Measurements from ENCODE around the gene HNF4A. TPM values are rescaled to one million over a fixed set of nuclear protein-coding genes. Genes with fewer than 3 reads are reported as not detected.

Gene HNF4A
- total and polyA plus RNA-seq, 11 donors = 0.03 TPM; not detected in 10

GRCh38 chr20:44354979-44355497, 461 bp upstream of the HNF4A start:
- H3K4me3 ChIP-seq = no peak overlapping the region
- no peaks in the 10 kb centered on the region for H3K36me3 ChIP-seq
- no peaks in the 10 kb centered on the region for H3K9me3 ChIP-seq
- WGBS, 4 donors = 85 to 86% (median 85%) methylated on average over 6 of the region's 6 CpGs
- DNase-seq (no peak), ATAC-seq (no peak)
- H3K27ac ChIP-seq = no peak overlapping the region
- H3K4me1 ChIP-seq = peaks cover 0 to 7% (median 0%) of the 10 kb centered on the region in 12 donors
- peaks cover 0 to 6% (median 0%) of the 10 kb centered on the region in 9 donors for H3K27me3 ChIP-seq
- TF ChIP-seq, protein P1, sequence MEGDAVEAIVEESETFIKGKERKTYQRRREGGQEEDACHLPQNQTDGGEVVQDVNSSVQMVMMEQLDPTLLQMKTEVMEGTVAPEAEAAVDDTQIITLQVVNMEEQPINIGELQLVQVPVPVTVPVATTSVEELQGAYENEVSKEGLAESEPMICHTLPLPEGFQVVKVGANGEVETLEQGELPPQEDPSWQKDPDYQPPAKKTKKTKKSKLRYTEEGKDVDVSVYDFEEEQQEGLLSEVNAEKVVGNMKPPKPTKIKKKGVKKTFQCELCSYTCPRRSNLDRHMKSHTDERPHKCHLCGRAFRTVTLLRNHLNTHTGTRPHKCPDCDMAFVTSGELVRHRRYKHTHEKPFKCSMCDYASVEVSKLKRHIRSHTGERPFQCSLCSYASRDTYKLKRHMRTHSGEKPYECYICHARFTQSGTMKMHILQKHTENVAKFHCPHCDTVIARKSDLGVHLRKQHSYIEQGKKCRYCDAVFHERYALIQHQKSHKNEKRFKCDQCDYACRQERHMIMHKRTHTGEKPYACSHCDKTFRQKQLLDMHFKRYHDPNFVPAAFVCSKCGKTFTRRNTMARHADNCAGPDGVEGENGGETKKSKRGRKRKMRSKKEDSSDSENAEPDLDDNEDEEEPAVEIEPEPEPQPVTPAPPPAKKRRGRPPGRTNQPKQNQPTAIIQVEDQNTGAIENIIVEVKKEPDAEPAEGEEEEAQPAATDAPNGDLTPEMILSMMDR (IDR thresholded peaks at IDR 0.05) = no peak
- TF ChIP-seq POLR2A (IDR thresholded peaks at IDR 0.05) = no peak
- intact Hi-C loops (cut with DNase I) = no loop called here

- WGBS, 4 donors = 82 to 84% (median 82%) methylated on average over 14 of the region's 14 CpGs
- Histone ChIP-seq H3K36me3 (no peaks in the 10 kb centered on the region), H3K27me3 (peaks cover 0 to 6% (median 0%) of the 10 kb centered on the region in 9 donors), H3K4me1 (peaks cover 0 to 7% (median 0%) of the 10 kb centered on the region in 12 donors), H3K4me3 (no peak overlapping the region), H3K9me3 (no peaks in the 10 kb centered on the region), H3K27ac (no peak overlapping the region)
- DNase-seq (no peak), ATAC-seq (no peak)
- TF ChIP-seq, protein P1 (IDR thresholded peaks at IDR 0.05) = no peak
- TF ChIP-seq POLR2A (IDR thresholded peaks at IDR 0.05) = no peak
- intact Hi-C loops (cut with DNase I) = no loop called here
Measured at GRCh38 chr20:44356353-44356723, 839 bp downstream of the HNF4A start.

GRCh38 chr20:44357020-44357419, 1.5 kb downstream of the HNF4A start:
- Histone ChIP-seq H3K4me3 (no peak overlapping the region), H3K36me3 (no peaks in the 10 kb centered on the region), H3K9me3 (no peaks in the 10 kb centered on the region), H3K4me1 (peaks cover 0 to 7% (median 0%) of the 10 kb centered on the region in 12 donors), H3K27ac (peak overlapping the region in 2 of 12 donors; percentile 16 to 30), H3K27me3 (peaks cover 0 to 6% (median 0%) of the 10 kb centered on the region in 9 donors)
- TF ChIP-seq POLR2A (IDR thresholded peaks at IDR 0.05) = no peak
- TF ChIP-seq, protein P1 (IDR thresholded peaks at IDR 0.05) = no peak
- intact Hi-C loops (cut with DNase I) = no loop called here
- DNase-seq = no peak
- WGBS, 4 donors = 37 to 50% (median 42%) methylated on average over 2 of the region's 2 CpGs
- ATAC-seq = peak in 1 of 4 donors; percentile 52

- Histone ChIP-seq H3K27me3 (peaks cover 0 to 6% (median 0%) of the 10 kb centered on the region in 9 donors), H3K9me3 (no peaks in the 10 kb centered on the region), H3K27ac (peak overlapping the region in 4 of 12 donors; percentile 16 to 40 (median 27)), H3K36me3 (no peaks in the 10 kb centered on the region), H3K4me1 (peaks cover 0 to 7% (median 0%) of the 10 kb centered on the region in 12 donors), H3K4me3 (no peak overlapping the region)
- DNase-seq (peak in 3 of 5 donors; percentile 43 to 73 (median 44)), ATAC-seq (peak; percentile 64 to 78 (median 71))
- intact Hi-C loops (cut with DNase I) = no loop called here
- 38 to 54% (median 42%) methylated on average over 4 of the region's 4 CpGs for WGBS, 4 donors
- TF ChIP-seq, protein P1 (IDR thresholded peaks at IDR 0.05) = no peak
- no peak for TF ChIP-seq POLR2A (IDR thresholded peaks at IDR 0.05)
Measured at GRCh38 chr20:44357555-44358125, 2.1 kb downstream of the HNF4A start.
